HG03439 (cell line): ENCODE data around the gene MSL2.
"Not testable (repeated sequence)": the region's sequence is repeated elsewhere in the genome, so short reads cannot be mapped to it uniquely, and the experiment has no call there.

Source experiments
- ATAC-seq: cut with Tn5 transposase; IDR thresholded peaks from one replicate; pipeline ENCODE4 v1.9.1; 2021; ENCODE audit warnings: mild to moderate bottlenecking, moderate library complexity; ENCODE audit not compliant: unreplicated experiment

The MSL2 gene

DNA sequence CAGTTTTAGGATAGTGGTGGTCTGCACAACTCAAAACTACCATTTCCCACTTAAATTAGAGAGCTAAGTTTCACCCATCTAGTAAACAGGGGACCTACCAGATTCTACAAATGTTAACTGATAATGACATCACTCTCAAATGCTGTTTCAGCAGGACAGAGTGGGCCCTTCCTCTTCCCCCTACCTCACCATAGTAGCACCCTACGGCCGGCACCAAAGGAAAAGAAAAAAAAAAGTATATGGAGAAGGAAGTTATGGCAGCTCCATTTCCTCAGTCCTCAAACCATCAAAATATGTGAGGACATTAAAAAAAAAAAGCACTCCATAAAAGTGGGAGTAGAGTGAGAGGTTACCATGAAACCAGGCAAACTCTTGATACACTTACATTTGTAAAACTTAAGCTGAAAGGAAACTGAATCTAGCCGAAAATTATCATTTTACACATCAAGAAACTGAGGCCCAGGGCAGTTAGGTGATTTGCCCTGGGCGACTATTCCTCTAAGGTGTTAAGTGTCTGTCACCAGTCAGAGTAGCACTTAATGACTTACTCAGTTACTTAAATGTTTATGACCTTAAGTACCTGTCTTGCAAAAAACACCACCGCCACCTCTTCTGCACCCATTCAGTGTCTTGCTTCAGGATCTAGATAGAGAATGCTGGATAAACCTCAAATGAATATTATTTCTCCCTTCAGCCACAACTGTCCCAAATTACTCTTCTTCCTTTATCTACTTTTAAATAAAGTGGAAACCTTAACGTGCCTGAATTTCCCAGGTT lies 2.7 kb downstream of the MSL2 start:
- no peak for ATAC-seq

- no peak for ATAC-seq
Measured at GRCh38 chr3:136192831-136193230, 3.3 kb downstream of the MSL2 start.

DNA sequence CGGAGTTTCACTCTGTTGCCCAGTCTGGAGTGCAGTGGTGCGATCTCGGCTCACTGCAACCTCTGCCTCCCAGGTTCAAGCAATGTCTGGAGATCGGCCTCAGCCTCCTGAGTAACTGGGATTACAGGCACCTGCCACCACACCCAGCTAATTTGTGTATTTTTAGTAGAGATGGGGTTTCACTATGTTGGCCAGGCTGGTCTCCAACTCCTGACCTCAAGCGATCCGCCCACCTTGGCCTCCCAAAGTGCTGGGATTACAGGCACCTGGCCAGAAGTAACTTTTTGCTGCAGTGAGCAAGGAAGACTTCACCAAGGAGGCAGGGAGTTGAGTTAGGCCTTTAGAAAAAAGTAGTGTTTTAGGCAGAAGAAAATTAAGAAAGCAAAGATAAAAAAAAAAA lies 3.9 kb downstream of the MSL2 start:
- not testable (repeated sequence) for ATAC-seq

DNA sequence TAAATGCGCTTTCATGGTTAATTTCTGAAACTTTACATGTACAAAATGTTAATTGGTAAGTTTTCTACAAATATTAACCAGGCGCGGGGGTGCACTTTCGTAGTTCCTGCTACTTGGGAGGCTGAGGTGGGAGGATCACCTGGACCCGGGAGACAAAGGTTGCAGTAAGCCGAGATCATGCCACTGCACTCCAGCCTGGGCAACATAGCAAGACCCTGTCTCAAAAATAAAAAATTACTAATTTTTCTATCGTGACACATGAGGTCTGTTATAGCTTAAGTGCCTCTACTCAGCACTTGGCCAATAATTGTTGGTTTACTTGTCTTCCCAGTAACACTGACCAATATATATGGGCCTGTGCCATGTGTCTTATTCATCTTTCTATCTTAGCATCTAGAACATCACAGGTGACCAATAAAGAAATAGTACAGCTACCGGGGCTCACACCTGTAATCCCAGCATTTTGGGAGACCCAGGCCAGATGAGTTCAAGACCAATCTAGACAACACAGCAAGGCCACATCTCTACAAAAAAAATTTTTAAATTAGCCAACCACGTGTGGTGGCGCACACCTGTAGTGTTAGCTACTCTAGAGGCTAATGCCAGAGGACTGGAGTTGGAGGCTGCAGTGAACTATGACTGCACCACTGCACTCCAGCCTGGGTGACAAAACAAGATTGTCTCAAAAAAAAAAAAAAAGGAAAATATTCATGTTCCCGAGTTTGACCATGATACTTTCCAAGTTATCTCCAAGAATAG lies 6.1 kb downstream of the MSL2 start:
- no peak for ATAC-seq

DNA sequence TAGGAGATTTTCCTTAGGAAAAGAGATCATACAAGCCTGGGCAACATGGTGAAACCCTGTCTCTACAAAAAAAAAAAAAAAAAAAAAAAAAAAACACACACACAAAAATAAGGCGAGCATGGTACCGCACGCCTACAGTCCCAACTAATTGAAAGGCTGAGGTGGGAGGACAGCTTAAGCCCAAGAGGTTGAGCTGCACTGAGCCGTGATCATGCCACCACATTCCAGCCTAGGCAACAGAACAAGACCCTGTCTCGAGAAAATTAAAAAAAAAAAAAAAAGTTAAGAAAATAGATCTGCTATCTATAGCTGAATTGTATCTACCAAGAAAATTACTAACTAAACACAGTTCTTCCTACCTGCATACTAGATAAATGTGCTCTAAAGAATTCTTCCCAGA lies 7.1 kb downstream of the MSL2 start:
- no peak for ATAC-seq

DNA sequence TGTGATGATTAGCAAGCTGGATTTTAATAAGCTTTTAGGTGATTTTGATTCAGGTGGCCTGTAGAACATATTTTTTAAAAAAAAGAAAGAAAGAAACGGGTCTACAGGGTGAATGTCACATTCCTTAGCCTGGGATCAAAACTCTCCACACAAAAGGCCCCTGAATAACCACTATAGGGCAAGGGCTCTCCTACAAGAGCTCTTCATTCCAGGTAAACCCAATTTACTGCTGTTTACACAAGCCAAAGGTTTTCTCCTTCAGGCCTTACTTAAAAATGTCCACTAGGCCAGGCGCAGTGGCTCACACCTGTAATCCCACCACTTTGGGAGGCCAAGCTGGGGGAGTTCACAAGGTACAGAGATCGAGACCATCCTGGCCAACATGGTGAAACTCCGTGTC lies 8.3 kb downstream of the MSL2 start:
- ATAC-seq = no peak

GRCh38 chr3:136186846-136187245 lies 9.3 kb downstream of the MSL2 start:
- ATAC-seq = no peak

- ATAC-seq = no peak
Measured at GRCh38 chr3:136186344-136186743, 9.8 kb downstream of the MSL2 start.

- no peak for ATAC-seq
Measured at GRCh38 chr3:136184703-136185102, 11.4 kb downstream of the MSL2 start.

GRCh38 chr3:136181741-136182140 lies 14.4 kb downstream of the MSL2 start:
- no peak for ATAC-seq

GRCh38 chr3:136177876-136178275 lies 18.3 kb downstream of the MSL2 start:
- ATAC-seq = no peak

- ATAC-seq = no peak
Measured at GRCh38 chr3:136173939-136174490, 22.1 kb downstream of the MSL2 start.

- no peak for ATAC-seq
Measured at GRCh38 chr3:136171097-136171542, 25.0 kb downstream of the MSL2 start.

- ATAC-seq = not testable (repeated sequence)
Measured at GRCh38 chr3:136168236-136168635, 27.9 kb downstream of the MSL2 start.

DNA sequence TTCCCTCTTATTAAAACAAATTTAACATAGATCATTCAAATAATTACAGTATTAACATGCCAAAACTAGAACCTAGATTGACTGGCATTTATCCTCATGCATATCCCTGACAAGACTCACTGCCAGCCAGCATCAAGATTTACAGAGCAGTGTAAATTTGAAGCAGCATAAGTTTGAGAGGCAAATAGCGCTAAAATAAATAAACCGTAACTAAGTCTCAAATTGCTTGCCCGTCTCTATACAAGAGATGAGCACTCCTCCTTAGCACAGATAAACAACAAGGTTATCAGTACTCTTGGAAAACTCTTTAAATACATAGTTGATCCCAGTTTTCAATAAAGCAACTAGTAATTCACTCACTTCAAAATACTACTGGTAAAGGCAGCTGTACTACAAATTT lies 29.6 kb downstream of the MSL2 start:
- no peak for ATAC-seq

- not testable (repeated sequence) for ATAC-seq
Measured at GRCh38 chr3:136163607-136164006, 32.5 kb downstream of the MSL2 start.

DNA sequence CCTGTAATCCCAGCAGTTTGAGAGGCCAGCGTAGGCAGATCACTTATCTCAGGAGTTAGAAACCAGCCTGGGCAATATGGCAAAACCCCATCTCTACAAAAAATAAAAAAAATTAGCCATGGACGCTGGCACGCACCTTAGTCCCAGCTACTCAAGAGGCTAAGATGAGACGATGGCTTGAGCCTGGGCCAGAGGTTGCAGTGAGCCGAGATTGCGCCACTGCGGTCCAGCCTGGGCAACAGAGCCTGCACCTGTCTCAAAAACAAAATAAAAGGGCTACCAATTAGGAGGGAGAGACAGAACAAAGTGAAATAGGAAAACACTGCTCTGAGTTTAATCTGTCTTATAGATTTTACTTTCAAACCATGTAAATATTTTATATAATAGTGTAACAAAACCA lies 33.8 kb downstream of the MSL2 start:
- ATAC-seq = no peak

GRCh38 chr3:136161516-136161915 lies 34.6 kb downstream of the MSL2 start:
- ATAC-seq = no peak

- ATAC-seq = no peak
Measured at GRCh38 chr3:136152963-136153362, 43.2 kb downstream of the MSL2 start.

DNA sequence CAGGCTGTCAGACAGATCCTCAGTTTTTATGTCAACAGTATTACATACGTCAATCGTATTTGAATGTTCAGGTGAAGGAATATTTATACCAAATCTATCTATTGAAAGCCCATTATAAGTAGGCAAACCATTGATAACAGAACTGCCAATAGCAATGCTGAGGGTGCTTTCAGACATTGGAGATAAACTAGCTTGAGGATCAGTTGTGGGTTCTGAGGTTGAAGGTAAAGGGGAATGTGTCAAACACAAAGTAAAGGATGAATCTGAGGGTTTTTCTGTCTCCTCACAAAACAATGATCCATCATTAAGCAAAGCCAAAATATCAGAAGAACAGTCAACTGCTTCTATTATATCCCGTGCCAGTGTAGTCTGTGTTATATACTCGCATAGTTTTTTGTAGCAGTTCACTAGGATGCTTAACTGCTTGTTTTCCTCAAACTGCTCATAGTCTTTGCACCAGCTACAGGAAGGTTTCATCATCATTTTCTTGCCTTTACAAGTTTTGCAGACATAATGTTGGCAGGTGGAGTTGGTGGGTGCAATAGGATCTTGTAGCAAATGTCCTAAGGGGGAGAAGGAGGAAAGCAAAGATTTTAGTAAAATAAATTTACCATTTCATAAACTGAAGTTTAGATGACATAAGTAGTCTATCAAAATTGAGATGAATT lies 43.8 kb downstream of the MSL2 start:
- no peak for ATAC-seq

DNA sequence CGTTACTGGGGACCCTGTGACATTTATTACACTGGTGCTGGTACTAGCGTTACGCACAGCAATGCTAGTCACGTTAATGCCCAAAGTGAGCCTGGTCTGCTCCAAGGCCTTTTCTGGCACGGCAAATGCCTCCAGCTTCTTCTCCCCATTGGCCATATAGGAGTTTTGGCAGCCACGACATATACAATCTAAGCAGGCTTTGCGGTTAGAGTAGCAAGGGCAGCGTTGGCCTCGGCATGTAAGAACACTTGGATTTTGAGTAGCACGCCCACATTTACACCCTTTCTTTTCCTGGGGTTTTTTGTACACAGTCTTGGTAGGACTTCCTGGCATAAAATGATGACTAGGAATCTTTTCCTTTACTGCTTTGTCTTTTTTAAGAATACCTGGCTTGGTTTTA lies 44.9 kb downstream of the MSL2 start:
- no peak for ATAC-seq
